ENCODE measurements around the gene IBA57.

IBA57 gene

DNA sequence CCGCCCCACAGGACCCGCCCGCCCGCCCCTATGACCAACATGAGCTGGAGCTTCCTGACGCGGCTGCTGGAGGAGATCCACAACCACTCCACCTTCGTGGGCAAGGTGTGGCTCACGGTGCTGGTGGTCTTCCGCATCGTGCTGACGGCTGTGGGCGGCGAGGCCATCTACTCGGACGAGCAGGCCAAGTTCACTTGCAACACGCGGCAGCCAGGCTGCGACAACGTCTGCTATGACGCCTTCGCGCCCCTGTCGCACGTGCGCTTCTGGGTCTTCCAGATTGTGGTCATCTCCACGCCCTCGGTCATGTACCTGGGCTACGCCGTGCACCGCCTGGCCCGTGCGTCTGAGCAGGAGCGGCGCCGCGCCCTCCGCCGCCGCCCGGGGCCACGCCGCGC is 7.9 kb upstream of the IBA57 start:
- TF ChIP-seq SIN3A (IDR thresholded peaks at IDR 0.05; ENCODE audit: borderline replicate concordance, insufficient read depth, low read length) (no peak), FOXP2 (optimal IDR thresholded peaks at IDR 0.05; ENCODE audit: borderline replicate concordance, extremely low read depth, extremely low read length, insufficient read depth) (no peak), POLR2AphosphoS5 (IDR thresholded peaks at IDR 0.05; ENCODE audit: low read depth, low read length) (no peak), TAF1 (IDR thresholded peaks at IDR 0.05; ENCODE audit: borderline replicate concordance, insufficient read depth, low read length) (no peak)
- TF ChIP-seq, protein P1, sequence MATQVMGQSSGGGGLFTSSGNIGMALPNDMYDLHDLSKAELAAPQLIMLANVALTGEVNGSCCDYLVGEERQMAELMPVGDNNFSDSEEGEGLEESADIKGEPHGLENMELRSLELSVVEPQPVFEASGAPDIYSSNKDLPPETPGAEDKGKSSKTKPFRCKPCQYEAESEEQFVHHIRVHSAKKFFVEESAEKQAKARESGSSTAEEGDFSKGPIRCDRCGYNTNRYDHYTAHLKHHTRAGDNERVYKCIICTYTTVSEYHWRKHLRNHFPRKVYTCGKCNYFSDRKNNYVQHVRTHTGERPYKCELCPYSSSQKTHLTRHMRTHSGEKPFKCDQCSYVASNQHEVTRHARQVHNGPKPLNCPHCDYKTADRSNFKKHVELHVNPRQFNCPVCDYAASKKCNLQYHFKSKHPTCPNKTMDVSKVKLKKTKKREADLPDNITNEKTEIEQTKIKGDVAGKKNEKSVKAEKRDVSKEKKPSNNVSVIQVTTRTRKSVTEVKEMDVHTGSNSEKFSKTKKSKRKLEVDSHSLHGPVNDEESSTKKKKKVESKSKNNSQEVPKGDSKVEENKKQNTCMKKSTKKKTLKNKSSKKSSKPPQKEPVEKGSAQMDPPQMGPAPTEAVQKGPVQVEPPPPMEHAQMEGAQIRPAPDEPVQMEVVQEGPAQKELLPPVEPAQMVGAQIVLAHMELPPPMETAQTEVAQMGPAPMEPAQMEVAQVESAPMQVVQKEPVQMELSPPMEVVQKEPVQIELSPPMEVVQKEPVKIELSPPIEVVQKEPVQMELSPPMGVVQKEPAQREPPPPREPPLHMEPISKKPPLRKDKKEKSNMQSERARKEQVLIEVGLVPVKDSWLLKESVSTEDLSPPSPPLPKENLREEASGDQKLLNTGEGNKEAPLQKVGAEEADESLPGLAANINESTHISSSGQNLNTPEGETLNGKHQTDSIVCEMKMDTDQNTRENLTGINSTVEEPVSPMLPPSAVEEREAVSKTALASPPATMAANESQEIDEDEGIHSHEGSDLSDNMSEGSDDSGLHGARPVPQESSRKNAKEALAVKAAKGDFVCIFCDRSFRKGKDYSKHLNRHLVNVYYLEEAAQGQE (IDR thresholded peaks at IDR 0.05; ENCODE audit: insufficient read depth in 1 of 2, low read depth in 2 of 2, low read length in 2 of 2), result no peak

DNA sequence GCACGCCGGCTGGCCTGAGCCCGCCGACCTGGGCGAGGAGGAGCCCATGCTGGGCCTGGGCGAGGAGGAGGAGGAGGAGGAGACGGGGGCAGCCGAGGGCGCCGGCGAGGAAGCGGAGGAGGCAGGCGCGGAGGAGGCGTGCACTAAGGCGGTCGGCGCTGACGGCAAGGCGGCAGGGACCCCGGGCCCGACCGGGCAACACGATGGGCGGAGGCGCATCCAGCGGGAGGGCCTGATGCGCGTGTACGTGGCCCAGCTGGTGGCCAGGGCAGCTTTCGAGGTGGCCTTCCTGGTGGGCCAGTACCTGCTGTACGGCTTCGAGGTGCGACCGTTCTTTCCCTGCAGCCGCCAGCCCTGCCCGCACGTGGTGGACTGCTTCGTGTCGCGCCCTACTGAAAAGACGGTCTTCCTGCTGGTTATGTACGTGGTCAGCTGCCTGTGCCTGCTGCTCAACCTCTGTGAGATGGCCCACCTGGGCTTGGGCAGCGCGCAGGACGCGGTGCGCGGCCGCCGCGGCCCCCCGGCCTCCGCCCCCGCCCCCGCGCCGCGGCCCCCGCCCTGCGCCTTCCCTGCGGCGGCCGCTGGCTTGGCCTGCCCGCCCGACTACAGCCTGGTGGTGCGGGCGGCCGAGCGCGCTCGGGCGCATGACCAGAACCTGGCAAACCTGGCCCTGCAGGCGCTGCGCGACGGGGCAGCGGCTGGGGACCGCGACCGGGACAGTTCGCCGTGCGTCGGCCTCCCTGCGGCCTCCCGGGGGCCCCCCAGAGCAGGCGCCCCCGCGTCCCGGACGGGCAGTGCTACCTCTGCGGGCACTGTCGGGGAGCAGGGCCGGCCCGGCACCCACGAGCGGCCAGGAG is 7.2 kb upstream of the IBA57 start:
- TF ChIP-seq POLR2AphosphoS5 (IDR thresholded peaks at IDR 0.05; ENCODE audit: low read depth, low read length), result no peak
- TF ChIP-seq TAF1 (IDR thresholded peaks at IDR 0.05; ENCODE audit: borderline replicate concordance, insufficient read depth, low read length), result no peak
- no peak for TF ChIP-seq SIN3A (IDR thresholded peaks at IDR 0.05; ENCODE audit: borderline replicate concordance, insufficient read depth, low read length)
- no peak for TF ChIP-seq FOXP2 (optimal IDR thresholded peaks at IDR 0.05; ENCODE audit: borderline replicate concordance, extremely low read depth, extremely low read length, insufficient read depth)
- TF ChIP-seq, protein P1 (IDR thresholded peaks at IDR 0.05; ENCODE audit: insufficient read depth in 1 of 2, low read depth in 2 of 2, low read length in 2 of 2), result no peak

DNA sequence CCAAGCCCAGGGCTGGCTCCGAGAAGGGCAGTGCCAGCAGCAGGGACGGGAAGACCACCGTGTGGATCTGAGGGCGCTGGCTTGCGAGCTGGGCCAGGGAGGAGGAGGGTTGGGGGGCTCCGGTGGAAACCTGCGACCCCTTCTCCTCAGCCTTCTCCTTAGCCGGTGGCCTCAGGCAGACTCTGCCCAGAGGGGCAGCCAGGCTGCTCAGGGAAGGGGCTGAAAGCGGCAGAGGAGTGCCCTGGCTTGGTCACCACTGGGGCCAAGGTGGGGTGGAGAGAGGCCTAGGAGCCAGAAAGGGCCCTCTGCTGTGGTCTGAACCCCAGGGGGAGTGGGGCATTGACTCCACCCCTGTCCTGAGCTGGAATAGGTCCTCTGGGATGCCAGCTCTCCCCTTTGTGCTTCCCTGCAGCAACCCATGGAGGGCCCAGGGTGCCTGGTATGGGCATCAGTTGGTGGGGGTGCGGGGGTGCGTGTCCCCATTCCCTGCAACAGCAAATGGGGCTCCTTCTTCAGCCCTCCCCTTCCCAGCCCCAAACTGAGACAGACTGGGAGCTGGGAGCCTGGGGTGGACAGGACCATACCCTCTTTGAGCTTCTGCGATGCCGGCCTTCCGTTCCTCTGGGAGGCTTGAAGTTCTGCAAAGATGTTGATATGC is 6.5 kb upstream of the IBA57 start:
- TF ChIP-seq TAF1 (IDR thresholded peaks at IDR 0.05; ENCODE audit: borderline replicate concordance, insufficient read depth, low read length) (no peak), SIN3A (IDR thresholded peaks at IDR 0.05; ENCODE audit: borderline replicate concordance, insufficient read depth, low read length) (no peak), POLR2AphosphoS5 (IDR thresholded peaks at IDR 0.05; ENCODE audit: low read depth, low read length) (no peak)

DNA sequence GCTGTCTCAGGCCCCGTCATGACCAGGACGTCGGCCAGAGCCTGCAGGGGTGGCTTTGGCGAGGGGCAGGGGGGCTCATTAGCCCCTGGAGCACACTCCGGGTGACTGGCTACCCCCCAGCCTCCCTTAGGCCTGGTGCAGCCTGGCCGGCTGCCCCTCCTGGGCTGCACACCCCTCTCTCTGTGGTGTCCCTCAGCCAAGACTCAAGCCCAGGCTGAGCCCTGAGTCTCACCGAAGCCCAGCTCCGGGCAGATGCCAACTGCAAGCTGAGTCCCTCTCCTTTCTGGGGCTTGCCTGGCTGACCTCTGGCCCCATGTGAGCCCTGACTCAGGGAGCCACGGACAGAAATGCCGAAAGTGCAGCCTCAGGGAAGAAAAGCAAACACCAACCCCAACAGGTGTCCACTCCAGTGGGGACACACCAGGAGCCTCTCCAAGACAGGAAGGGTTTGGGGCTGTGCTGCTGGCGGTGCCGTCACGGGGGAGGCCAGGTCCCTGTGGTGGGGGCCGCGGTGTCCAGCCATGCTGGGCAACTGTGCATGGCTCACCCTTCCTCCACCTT is 5.3 kb upstream of the IBA57 start:
- TF ChIP-seq TAF1 (IDR thresholded peaks at IDR 0.05; ENCODE audit: borderline replicate concordance, insufficient read depth, low read length), result no peak
- TF ChIP-seq FOXP2 (optimal IDR thresholded peaks at IDR 0.05; ENCODE audit: borderline replicate concordance, extremely low read depth, extremely low read length, insufficient read depth), result no peak
- TF ChIP-seq SIN3A (IDR thresholded peaks at IDR 0.05; ENCODE audit: borderline replicate concordance, insufficient read depth, low read length), result no peak
- no peak for TF ChIP-seq POLR2AphosphoS5 (IDR thresholded peaks at IDR 0.05; ENCODE audit: low read depth, low read length)
- TF ChIP-seq, protein P1 (IDR thresholded peaks at IDR 0.05; ENCODE audit: insufficient read depth in 1 of 2, low read depth in 2 of 2, low read length in 2 of 2), result no peak

DNA sequence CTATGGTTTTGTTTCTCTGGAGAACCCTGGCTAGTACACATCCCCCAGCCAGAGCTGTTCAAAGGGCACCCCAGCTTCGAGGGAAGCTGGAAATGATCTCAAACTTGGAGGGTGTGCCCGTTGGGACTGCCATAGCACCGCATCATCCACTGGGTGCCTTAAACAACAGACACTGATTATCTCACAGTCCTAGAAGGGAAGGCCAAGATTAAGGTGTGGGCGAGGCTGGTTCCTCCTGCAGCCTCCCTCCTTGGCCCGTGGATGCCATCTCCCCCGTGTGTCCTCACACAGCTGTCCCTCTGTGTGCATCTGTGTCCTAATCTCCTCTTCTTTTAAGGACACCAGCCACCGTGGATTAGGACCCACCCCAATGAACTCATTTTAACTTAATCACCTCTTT is 4.2 kb upstream of the IBA57 start:
- TF ChIP-seq TAF1 (IDR thresholded peaks at IDR 0.05; ENCODE audit: borderline replicate concordance, insufficient read depth, low read length) (no peak), SIN3A (IDR thresholded peaks at IDR 0.05; ENCODE audit: borderline replicate concordance, insufficient read depth, low read length) (no peak), FOXP2 (optimal IDR thresholded peaks at IDR 0.05; ENCODE audit: borderline replicate concordance, extremely low read depth, extremely low read length, insufficient read depth) (no peak), POLR2AphosphoS5 (IDR thresholded peaks at IDR 0.05; ENCODE audit: low read depth, low read length) (no peak)
- TF ChIP-seq, protein P1 (IDR thresholded peaks at IDR 0.05; ENCODE audit: insufficient read depth in 1 of 2, low read depth in 2 of 2, low read length in 2 of 2), result no peak

Measured in PFSK-1 (cell line).